Body of pancreas (tissue), 4 donors: ENCODE data around the gene THBS2.

Source experiments
- CTCF ChIP-seq, 7 experiments: fragments of 450-650 bp in 4 of 7; fragments of 200-600 bp in 3 of 7; sonication (generic) in 3 of 7; IDR thresholded peaks; one replicate each; pipeline ENCODE4 v1.5.1; 2016 to 2019; ENCODE audit warnings: antibody characterized with exemption in 7 of 7
- POLR2A ChIP-seq, 3 donors: fragments of 450-650 bp; IDR thresholded peaks; one replicate each; pipeline ENCODE4 v1.6.1; 2016; ENCODE audit warnings: antibody characterized with exemption in 3 of 3, mild to moderate bottlenecking in 2 of 3

DNA sequence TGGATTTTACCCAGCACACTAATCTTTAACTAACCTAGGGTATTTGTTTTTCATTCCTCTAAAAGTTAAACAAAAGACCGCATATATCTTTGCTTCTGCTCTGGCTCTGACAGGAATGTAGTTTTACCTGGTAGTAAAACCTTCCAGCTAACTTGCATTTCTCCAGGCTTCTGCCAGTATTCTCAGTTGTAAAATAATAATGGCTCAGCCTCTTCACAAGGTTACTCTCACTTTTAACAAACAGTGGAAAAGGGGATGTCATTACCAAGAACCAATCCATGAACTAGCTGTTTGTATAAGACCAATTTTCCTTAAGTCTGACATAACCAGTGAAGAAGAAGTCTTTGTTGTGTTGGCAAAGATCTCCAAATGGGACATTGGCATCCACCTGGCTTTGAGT lies 10.0 kb downstream of the THBS2 start:
- TF ChIP-seq CTCF (IDR thresholded peaks at IDR 0.05), result no peak
- TF ChIP-seq POLR2A (IDR thresholded peaks at IDR 0.05), result no peak
